KG1 (cell line): ENCODE data around the gene DHX32.

ENCODE experiments used
- DNase-seq: peaks from one replicate; lab custom pipeline; 2025; lab: John Stamatoyannopoulos, UW

The DHX32 gene

DNA sequence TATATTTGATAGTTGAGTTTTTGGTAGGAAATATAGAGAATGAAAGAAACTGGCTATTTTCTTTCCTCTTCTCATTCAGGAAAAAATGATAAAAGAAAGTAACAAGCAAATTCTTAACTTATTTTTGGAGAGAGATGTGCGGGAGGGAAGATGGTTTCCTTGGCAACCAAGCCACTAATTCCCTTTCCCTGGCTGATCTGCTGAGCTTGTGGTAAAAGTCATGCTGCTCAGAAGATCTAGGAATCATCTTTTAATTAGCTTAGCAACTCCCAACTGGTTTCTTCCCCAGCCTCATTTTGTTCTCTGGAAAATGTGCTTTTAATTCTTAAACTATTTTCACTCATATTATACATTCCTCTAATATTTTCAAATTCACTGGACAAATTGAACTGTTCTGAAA is 69.8 kb downstream of the DHX32 start:
- no peak for DNase-seq

DNA sequence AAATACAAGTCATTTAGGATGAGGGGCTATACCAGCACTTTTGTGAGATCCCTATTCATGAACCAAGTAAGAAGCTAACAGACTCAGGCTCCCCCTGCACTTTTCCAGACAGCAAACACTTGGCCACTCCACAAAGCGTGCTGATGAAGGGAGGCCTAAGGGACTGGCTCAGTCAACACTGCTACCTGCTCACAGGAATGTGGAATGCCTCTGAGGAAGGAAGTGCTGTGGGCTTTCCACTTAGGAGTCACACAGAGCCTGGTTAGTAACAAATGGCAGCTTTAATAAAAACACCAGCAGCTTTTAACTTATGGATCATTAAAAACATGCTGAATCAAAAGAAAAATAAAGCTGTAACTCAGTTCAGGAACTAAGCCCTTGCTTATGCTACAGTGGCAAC is 73.0 kb downstream of the DHX32 start:
- DNase-seq = no peak

DNA sequence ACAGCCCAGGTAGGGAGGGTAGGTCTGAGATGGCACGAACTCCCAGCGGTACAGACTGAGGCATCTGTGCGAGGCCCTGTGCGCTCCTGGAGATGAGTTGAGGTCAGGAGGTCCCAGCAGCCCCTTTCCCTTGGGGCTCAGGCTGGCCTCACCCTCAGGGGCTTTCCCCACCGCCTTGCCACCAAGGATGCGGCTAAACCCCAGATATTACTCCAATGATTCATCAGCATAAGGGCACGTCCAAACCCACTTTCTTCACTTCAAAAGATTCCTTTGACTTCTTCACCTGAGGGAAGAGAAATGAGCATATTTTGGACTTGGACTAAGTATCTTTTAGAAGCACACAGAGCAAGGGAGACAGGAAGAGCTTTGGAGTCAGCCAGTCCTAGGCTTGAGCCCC is 78.4 kb downstream of the DHX32 start:
- DNase-seq = no peak

DNA sequence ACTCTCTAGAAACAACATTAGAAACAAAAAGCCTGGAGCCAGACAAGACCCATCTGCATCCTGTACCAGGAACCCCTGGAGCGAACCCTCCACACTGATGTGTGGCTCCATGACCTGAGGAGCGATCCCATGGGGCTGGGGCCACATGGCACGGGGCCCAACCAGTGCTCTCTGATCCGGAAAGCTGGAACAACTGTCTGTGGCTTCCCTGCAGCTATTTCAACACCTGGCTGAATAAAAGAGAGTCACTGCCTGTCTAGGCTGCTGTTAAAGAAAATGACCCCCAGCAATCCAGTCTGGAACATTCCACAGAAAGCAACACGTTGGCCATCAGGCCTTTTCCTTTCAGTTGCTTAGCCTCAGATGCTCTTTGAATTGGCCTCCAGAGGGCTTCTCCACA is 79.0 kb downstream of the DHX32 start:
- DNase-seq = no peak

DNA sequence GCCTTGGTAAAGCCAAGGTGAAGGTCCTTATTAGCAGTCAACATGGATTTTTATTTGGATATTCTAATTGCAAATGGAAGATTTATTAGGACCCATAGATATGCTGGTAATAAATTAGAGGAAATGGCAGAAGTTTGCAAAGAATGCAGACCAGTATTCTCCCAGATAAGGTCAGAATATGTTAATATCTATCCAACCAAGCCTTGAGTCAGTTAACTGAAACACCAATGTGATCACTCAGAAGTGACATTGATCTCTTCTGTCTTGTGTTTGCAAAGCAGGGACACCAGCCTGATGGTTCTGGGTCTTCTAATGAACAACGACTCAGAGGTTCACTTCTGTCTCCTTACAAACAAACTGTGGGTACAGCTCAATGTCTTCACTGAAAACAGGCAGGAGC is 79.5 kb downstream of the DHX32 start:
- DNase-seq = no peak

DNA sequence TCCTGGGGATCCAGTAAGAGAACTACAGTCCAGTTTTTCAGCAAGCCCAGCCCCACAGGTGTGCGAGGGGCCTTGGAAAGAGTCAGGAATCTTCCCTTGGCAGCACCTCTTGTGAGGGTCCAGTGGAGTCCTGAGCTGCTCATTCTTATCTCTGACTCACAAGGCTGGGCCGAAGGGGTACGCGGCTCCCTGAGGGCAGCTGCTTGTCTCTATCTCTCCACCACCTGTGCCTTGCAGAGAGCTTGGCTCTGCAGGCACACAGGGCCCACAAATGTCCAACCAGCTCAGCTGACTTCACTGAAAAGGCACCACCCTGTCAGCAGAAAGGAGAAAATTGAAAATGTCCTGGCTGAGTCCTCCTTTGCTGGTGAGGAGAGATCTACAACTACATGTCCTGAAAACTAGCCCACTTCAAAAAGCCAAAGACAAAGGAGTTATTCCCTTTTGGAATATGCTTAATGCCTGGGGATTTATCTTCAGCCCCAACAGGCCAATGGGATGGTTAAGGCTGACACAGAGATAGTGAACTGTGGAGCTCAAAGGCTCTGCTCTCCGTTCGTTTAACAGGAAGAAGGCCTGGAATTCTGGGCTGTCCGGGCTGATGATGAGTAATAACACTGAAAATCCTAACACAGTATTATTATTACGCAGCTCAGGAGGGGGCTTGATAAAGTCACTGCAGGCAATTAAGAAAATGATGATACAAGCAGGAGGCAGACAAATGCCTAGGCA is 81.5 kb downstream of the DHX32 start:
- DNase-seq = no peak

DNA sequence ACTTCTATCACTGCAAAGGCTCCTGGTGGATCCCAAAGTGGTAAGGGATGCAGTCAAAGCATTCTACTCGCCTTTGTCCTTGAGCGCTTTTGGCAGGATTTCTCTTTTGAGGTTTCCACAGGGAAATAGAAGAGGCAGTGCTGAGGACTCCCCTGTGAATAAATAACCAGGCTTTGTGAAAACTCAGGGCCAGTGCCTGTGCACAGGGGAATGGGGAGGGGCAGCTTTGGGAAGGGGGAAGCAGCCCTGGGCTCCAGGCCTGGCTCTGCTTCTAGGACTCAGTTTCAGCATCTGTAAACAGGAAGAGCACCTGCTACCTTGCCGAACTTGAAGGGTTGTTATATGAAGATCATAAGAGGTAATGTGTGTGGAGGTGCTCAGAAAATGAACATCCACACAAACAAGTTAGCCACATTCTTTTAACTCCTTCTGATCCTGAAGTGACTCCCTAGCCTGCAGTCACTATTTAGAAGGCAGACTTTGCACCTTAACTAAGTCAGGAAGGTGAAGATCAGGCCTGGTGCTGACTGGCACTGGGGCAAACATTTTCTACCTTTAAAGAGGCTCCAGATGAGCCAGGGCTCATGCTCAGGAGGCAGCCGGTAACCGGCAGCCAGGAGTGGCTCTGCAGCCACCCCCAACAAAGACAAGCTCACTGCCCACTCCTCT is 83.0 kb downstream of the DHX32 start:
- DNase-seq = no peak

DNA sequence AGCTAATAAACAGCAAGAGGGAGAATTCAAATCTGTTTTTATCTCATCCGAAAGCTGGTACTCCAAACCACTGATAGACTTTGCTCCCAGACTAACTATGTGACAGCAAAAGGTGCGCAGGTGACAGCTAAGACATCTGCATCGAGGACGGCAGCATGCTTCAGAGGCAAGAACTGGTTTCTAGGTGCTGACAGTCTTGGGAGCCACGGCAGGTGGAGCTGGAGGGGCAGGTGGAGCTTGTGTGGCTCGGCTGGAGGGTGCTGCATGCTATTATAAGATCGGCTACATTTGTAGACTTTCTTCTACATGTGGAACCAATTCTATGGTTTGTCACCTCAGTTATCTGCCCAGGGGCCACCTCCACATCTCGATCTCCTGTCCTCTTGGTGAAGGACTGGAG is 83.7 kb downstream of the DHX32 start:
- no peak for DNase-seq

DNA sequence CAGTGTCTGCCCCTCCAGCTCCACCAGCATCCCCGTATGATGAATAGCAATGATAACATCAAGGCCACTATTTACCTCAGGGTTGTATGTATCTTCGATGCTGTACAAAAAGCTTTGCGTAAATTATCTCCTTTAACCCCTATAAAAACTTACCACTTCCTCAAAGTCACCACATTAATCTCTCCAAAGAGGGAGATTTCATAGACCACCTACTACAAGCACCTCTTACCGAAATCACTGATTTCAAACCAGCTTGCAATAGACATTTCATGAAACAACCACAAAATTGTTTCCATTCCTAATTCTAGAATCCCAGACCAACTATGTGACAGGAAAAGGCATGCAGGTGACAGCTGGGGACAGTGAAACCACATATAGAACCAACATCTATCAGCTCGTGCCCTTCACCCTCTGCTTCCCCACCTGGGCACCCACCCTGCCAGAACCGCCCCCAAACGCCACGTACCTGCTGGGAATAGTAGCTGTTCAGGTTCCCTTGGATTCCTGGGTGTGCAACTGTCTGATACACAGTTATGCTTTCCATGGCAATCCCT is 85.4 kb downstream of the DHX32 start:
- DNase-seq = no peak

DNA sequence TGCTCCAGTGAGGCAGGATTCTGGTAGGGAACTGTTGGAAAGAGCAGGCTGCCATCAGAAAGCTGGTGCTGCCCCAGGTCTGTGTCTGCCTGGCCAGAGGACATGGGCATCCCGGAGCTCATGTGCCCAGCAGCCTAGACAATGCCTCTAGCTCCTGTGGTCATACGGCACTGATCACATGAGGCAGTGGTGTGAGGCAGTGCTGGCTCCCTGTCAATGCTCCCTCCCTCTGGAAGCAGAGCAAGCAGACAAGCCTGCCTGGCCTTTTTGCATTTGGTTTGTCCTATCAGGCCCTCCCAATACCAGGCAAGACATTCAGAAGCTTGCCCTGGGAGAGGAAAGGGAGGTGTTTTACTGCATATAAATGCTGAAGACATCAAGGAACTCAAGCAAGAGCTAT is 86.0 kb downstream of the DHX32 start:
- DNase-seq = no peak

DNA sequence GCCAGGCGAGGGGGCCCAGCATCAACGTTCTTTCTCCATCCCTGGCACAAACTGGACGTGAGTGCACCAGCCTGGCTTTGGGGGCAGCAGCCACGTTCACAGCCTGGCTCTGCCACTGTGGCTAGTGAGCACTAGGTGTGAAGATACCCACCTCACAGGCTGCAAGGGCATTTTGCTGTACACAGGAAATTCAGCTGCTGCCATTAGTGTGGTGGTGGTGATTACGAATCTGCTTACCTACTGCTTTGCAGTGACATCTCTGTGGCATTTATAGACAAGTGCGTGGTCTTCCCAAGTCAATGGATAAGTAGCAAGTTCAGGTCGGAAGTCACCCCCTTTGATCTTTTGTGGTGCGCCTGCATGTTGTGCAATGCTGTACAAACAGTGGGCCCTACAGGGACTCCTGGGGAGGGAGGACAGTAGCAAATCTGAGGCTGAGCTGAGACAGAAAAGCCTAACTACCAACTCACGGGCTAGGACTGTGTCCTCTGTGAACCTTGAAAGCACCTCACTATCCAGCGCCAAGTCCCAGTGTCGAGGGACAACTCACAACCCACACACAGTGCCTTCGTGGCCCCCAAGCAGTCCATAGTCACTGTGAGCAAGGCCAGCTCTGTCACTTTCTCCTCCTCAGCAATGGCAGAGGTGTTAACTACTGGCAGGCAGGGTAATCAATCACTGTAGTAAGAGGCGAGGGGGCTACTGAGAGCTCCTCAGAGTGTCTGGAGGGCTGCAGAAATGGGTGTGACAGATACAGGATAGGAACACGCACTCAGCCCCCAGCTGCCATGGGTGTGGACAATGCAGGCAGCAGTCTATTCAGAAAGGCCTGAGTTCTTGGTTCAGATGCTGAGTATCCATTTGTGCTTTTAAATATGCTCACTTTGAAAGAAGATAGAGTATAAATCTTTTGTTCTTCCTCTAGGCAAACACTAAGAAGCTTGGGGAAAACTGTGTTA is 88.5 kb downstream of the DHX32 start:
- no peak for DNase-seq

DNA sequence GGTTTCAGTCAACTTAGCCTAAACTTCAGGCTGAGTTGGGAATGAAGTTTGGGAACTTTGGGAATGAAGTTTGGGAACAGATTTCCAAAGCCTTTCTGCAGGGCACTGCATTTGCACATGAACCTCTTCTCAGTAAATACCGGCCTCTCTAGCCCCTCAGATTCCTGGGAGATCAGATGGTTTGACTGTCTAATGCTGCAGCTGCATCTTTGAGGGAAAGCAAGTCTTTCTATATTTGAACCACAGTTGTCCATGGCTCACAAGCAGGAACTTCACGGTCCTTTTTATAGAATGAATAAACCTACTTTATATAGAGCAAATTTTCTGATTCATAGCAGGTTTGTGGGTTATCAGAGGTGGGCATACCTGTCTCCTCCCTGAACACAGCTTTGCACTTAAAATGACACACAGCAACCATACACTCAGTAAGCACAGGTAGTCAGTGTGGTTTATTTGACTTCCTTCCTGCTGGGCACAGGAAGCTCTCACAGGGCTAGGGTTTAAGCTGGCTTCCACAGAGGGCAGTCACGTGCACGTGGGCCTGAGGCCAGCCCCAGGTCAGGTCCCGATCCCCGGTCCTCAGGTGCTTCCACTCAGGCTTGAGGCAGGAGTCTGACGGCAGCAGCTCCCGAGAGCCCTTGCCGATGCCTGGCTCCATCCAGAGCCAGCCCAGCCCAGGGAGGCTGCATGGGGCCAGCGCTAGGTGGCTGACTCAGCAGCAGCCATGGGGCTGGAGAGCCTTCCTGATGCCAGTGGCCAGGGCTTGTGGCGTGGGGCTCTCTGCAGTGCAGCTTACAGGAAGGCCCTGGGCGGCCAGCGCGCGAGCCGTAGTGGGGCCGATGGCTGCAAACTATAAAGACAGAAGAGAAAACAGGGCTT is 92.7 kb downstream of the DHX32 start:
- DNase-seq = no peak
